ENCODE results near the gene VAPB.

VAPB gene

DNA sequence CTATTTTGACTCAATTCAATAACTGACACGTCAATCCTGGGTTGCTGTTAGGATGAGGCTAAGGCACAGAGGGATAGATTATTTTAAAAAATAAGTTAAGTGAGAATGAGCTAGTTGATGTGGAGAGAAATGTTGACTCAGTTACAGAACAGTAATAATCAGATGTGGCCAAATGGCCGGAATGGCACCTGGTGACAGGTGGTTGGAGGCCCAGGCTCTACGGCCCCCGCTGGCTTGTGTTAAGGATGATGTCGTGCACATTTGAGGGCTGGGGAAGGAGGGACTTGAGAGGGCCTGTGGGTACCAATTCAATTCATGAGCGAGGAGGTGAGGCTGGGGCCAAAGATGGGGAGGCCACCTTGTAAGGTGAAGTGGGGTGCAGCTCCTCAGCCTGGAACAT lies 94.4 kb downstream of the VAPB start:
- Histone ChIP-seq H3K4me3 (replicated peaks; ENCODE audit: insufficient read depth, low read length) (no peak overlapping the region), H3K27me3 (ENCODE audit: insufficient read depth, poor library complexity, severe bottlenecking) (peaks cover 2% of the 10 kb centered on the region), H3K27ac (replicated peaks) (no peak overlapping the region)
- TF ChIP-seq, protein P1, sequence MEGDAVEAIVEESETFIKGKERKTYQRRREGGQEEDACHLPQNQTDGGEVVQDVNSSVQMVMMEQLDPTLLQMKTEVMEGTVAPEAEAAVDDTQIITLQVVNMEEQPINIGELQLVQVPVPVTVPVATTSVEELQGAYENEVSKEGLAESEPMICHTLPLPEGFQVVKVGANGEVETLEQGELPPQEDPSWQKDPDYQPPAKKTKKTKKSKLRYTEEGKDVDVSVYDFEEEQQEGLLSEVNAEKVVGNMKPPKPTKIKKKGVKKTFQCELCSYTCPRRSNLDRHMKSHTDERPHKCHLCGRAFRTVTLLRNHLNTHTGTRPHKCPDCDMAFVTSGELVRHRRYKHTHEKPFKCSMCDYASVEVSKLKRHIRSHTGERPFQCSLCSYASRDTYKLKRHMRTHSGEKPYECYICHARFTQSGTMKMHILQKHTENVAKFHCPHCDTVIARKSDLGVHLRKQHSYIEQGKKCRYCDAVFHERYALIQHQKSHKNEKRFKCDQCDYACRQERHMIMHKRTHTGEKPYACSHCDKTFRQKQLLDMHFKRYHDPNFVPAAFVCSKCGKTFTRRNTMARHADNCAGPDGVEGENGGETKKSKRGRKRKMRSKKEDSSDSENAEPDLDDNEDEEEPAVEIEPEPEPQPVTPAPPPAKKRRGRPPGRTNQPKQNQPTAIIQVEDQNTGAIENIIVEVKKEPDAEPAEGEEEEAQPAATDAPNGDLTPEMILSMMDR (IDR thresholded peaks at IDR 0.05; ENCODE audit: insufficient read depth, low read length) = no peak
- no peak for DNase-seq (ENCODE audit: low read depth in 1 of 2, low spot score in 1 of 2)

DNA sequence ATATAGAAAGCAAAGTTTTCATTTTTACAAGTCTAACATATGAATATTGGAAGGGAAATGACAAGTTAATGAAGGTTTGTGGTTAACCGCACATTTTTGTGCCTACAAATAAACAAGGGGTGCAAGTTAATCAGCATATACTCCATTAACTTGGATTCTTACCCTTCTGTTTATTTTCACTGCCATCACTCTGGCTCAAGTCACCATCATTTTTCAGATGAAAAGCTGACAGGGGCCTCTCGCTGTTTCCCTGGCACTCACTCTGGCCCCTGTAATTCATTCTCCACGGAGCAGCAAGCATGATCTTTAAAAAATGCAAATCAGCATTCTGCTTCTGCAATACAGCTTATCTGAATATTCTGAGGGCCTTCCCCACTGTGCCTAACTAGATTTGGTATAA lies 96.4 kb downstream of the VAPB start:
- Histone ChIP-seq H3K27me3 (ENCODE audit: insufficient read depth, poor library complexity, severe bottlenecking) (peaks cover 2% of the 10 kb centered on the region), H3K4me3 (replicated peaks; ENCODE audit: insufficient read depth, low read length) (no peak overlapping the region), H3K27ac (replicated peaks) (no peak overlapping the region)
- TF ChIP-seq POLR2AphosphoS5 (IDR thresholded peaks at IDR 0.05; ENCODE audit: low read depth) = no peak
- TF ChIP-seq SPI1 (IDR thresholded peaks at IDR 0.05; ENCODE audit: borderline replicate concordance, low read depth) = no peak
- TF ChIP-seq GABPA (IDR thresholded peaks at IDR 0.05; ENCODE audit: low read depth) = no peak
- TF ChIP-seq, protein P2, sequence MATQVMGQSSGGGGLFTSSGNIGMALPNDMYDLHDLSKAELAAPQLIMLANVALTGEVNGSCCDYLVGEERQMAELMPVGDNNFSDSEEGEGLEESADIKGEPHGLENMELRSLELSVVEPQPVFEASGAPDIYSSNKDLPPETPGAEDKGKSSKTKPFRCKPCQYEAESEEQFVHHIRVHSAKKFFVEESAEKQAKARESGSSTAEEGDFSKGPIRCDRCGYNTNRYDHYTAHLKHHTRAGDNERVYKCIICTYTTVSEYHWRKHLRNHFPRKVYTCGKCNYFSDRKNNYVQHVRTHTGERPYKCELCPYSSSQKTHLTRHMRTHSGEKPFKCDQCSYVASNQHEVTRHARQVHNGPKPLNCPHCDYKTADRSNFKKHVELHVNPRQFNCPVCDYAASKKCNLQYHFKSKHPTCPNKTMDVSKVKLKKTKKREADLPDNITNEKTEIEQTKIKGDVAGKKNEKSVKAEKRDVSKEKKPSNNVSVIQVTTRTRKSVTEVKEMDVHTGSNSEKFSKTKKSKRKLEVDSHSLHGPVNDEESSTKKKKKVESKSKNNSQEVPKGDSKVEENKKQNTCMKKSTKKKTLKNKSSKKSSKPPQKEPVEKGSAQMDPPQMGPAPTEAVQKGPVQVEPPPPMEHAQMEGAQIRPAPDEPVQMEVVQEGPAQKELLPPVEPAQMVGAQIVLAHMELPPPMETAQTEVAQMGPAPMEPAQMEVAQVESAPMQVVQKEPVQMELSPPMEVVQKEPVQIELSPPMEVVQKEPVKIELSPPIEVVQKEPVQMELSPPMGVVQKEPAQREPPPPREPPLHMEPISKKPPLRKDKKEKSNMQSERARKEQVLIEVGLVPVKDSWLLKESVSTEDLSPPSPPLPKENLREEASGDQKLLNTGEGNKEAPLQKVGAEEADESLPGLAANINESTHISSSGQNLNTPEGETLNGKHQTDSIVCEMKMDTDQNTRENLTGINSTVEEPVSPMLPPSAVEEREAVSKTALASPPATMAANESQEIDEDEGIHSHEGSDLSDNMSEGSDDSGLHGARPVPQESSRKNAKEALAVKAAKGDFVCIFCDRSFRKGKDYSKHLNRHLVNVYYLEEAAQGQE (IDR thresholded peaks at IDR 0.05; ENCODE audit: insufficient replicate concordance, low read depth) = no peak
- TF ChIP-seq, protein P1 (IDR thresholded peaks at IDR 0.05; ENCODE audit: insufficient read depth, low read length) = no peak
- no peak for DNase-seq (ENCODE audit: low read depth in 1 of 2, low spot score in 1 of 2)

DNA sequence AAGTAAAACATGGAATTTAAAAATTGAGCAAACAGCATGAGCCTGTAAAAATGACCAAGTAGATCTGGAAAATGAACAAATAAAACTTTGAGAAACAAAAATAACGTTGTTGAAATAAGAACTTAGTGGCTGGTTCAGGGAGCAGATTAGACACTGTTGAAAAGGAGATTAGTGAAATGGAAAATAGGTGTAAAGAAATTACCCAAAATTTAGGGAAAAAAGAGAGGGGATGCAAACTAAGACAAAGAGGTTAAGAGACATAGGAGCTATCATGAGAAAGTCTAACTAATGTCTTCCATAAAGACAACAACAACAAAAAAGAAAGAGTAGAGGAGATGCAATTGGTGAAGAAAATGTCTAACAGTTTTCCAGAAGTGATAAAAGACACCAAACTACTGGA lies 97.2 kb downstream of the VAPB start:
- Histone ChIP-seq H3K27me3 (ENCODE audit: insufficient read depth, poor library complexity, severe bottlenecking) (peaks cover 2% of the 10 kb centered on the region), H3K27ac (replicated peaks) (no peak overlapping the region), H3K4me3 (replicated peaks; ENCODE audit: insufficient read depth, low read length) (no peak overlapping the region)
- TF ChIP-seq, protein P2 (IDR thresholded peaks at IDR 0.05; ENCODE audit: insufficient replicate concordance, low read depth) = no peak
- no peak for TF ChIP-seq POLR2AphosphoS5 (IDR thresholded peaks at IDR 0.05; ENCODE audit: low read depth)
- no peak for DNase-seq (ENCODE audit: low read depth in 1 of 2, low spot score in 1 of 2)

DNA sequence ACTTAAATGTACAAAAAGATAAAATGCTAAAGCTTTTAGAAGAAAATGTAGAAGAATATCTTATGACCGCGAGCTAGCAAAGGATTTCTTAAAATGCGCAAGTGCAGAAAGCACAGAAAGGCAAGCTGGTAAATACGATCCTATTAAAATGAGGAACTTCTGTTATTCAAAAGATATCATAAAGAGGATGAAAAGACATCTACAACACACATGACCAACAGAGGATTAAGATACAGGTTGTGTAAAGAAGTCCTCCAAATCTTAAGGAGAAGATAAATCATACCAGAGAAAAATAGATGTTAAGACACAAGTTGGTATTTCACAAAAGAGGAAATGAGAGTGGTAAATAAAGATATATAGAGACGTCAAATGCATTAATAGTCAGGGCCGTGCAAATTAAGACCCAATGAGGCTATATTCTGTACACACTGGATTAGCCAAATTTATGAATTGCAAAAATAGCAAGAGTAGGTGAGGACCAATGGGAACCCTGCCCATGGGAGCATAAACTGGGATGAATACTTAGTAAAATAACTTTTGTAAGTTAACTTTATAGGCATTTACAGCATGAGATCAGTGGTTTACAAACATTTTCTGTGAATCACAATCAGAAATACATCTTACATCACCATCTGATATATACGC lies 103.2 kb downstream of the VAPB start:
- Histone ChIP-seq H3K27ac (replicated peaks) (no peak overlapping the region), H3K27me3 (ENCODE audit: insufficient read depth, poor library complexity, severe bottlenecking) (no peaks in the 10 kb centered on the region), H3K4me3 (replicated peaks; ENCODE audit: insufficient read depth, low read length) (no peak overlapping the region)
- no peak for DNase-seq (ENCODE audit: low read depth in 1 of 2, low spot score in 1 of 2)
- no peak for TF ChIP-seq POLR2AphosphoS5 (IDR thresholded peaks at IDR 0.05; ENCODE audit: low read depth)
- TF ChIP-seq SPI1 (IDR thresholded peaks at IDR 0.05; ENCODE audit: borderline replicate concordance, low read depth) = no peak
- TF ChIP-seq, protein P2 (IDR thresholded peaks at IDR 0.05; ENCODE audit: insufficient replicate concordance, low read depth) = no peak
- TF ChIP-seq GABPA (IDR thresholded peaks at IDR 0.05; ENCODE audit: low read depth) = no peak
- TF ChIP-seq, protein P1 (IDR thresholded peaks at IDR 0.05; ENCODE audit: insufficient read depth, low read length) = no peak
